CD4-positive, alpha-beta T cell (primary cell): Measurements from ENCODE around the gene RSU1. TPM values are rescaled to one million over a fixed set of nuclear protein-coding genes. Genes with fewer than 3 reads are reported as not detected.

Source experiments
- ATAC-seq: fragments of 200-7000 bp; cut with Tn5 transposase; one replicate; pipeline ENCODE4 v1.10.0; 2022; ENCODE audit warnings: mild to moderate bottlenecking; ENCODE audit not compliant: poor library complexity
- CTCF ChIA-PET: fragments of 350-600 bp; sonication (Branson Sonifier 250); formaldehyde crosslinking; loops from one replicate; lab custom pipeline; 2021; ENCODE audit warnings: antibody characterized with exemption, inconsistent platforms; lab: Charles Lee
- POLR2A ChIA-PET: fragments of 350-600 bp; sonication (Branson Sonifier 250); formaldehyde crosslinking; loops from one replicate; lab custom pipeline; 2021; ENCODE audit warnings: antibody characterized with exemption, inconsistent platforms; lab: Charles Lee
- DNase-seq, 14 experiments: peaks; one replicate each; pipeline ENCODE4 v3.0.0-alpha.2; 2013 to 2020; ENCODE audit warnings: mixed read lengths in 2 of 14
- H3K27ac ChIP-seq, 2 donors: one replicate each; pipeline versions ENCODE4 v1.5.1 to v1.7.0; 2013; ENCODE audit warnings: low read length in 2 of 2, low read depth in 1 of 2, mild to moderate bottlenecking in 1 of 2
- H3K27me3 ChIP-seq, 2 experiments: 1 replicate in 1 of 2; 2 replicates in 1 of 2; pipeline versions ENCODE4 v1.6.1 to v1.7.0; 2013; ENCODE audit warnings: low read length in 2 of 2, control low read depth in 1 of 2, mild to moderate bottlenecking in 1 of 2, moderate library complexity in 1 of 2; ENCODE audit not compliant: insufficient read depth in 2 of 2, control insufficient read depth in 1 of 2
- H3K36me3 ChIP-seq: one replicate; pipeline ENCODE4 v1.6.1; 2013; ENCODE audit warnings: low read length, control low read depth; ENCODE audit not compliant: insufficient read depth
- H3K4me1 ChIP-seq: one replicate; pipeline ENCODE4 v1.6.1; 2013; ENCODE audit warnings: low read length, control low read depth; ENCODE audit not compliant: insufficient read depth
- H3K4me3 ChIP-seq: one replicate; pipeline ENCODE4 v1.5.1; 2013; ENCODE audit warnings: mild to moderate bottlenecking, low read length, moderate library complexity
- H3K9me3 ChIP-seq, 2 experiments: 1 replicate in 1 of 2; 2 replicates in 1 of 2; pipeline versions ENCODE4 v1.6.1 to v1.7.0; 2013; ENCODE audit warnings: low read length in 2 of 2, mild to moderate bottlenecking in 2 of 2, control low read depth in 1 of 2, moderate library complexity in 1 of 2; ENCODE audit not compliant: control insufficient read depth in 1 of 2, insufficient read depth in 1 of 2
- H3K27ac Mint-ChIP-seq: one replicate; pipeline ENCODE4 v1.8.0; 2020; ENCODE audit warnings: mixed read lengths
- H3K27me3 Mint-ChIP-seq: one replicate; pipeline ENCODE4 v1.8.0; 2021; ENCODE audit warnings: mixed read lengths
- H3K36me3 Mint-ChIP-seq: one replicate; pipeline ENCODE4 v1.8.0; 2021; ENCODE audit warnings: low read depth, mixed read lengths
- H3K4me1 Mint-ChIP-seq: one replicate; pipeline ENCODE4 v1.8.0; 2021; ENCODE audit warnings: low read depth, mixed read lengths
- H3K4me3 Mint-ChIP-seq: one replicate; pipeline ENCODE4 v1.8.0; 2020; ENCODE audit warnings: mild to moderate bottlenecking, mixed read lengths
- H3K9me3 Mint-ChIP-seq: one replicate; pipeline ENCODE4 v1.8.0; 2020; ENCODE audit warnings: mixed read lengths
- intact Hi-C, 2 experiments: fragments of 100-400 bp; cut with DNase I in 1 of 2; cut with micrococcal nuclease in 1 of 2; formaldehyde crosslinking; loops; one replicate each; pipeline versions ENCODE4 v1.15.1 to v1.9.0; 2023 to 2025; cut with DNase I, micrococcal nuclease
- total RNA-seq, 174 experiments: library from RNA in 2 of 174; stranded (reverse) in 2 of 174; gene quantifications; one replicate each; pipeline ENCODE4 v1.2.3 and lab custom pipeline; 2021 to 2026
- TF ChIP-seq, protein P1 (sequence below): fragments of 200-600 bp; IDR thresholded peaks from one replicate; pipeline ENCODE4 v1.8.0; 2022; ENCODE audit warnings: antibody characterized with exemption, mild to moderate bottlenecking

The RSU1 gene
- total RNA-seq, 2 experiments from 2014 or later = 26.2 to 28.8 TPM

DNA sequence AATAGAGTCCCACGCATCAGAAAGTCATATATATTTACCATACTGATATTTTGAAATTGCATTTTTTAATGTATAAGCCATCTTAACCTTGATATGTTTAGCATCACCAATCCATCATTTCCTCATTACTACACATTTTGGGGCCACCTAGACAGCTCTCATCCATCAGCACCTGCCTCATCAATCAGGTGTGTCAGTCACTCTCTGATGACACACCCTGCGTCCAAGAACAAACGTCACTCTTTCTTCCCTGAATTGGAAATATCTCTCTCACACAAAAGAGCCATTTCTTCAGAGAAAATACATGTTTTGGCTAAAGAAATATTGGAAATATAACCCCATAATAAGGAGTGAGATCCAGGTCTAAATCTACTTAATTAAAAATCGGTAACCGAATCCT is 38.9 kb upstream of the RSU1 start:
- Mint-ChIP-seq H3K27me3 (no peaks in the 10 kb centered on the region), H3K27ac (no peak overlapping the region), H3K4me3 (no peak overlapping the region), H3K36me3 (peaks cover 6% of the 10 kb centered on the region), H3K9me3 (no peaks in the 10 kb centered on the region), H3K4me1 (no peaks in the 10 kb centered on the region)
- H3K9me3 ChIP-seq = peaks cover 0 to 2% of the 10 kb centered on the region in 2 experiments
- no peak overlapping the region for H3K27ac ChIP-seq
- H3K27me3 ChIP-seq = no peaks in the 10 kb centered on the region
- POLR2A ChIA-PET = no interaction called here
- intact Hi-C loops = loop anchor here in 1 of 2 experiments (10.0 kb wide), 1 partner anchor 89 kb away; no protein-coding TSS in a partner anchor
- no peaks in the 10 kb centered on the region for H3K4me1 ChIP-seq
- CTCF ChIA-PET = interaction anchor here (1.3 kb wide), 1 partner anchor 954 kb away, joined by 3 read pairs; no protein-coding TSS in a partner anchor
- no peaks in the 10 kb centered on the region for H3K36me3 ChIP-seq
- TF ChIP-seq, protein P1, sequence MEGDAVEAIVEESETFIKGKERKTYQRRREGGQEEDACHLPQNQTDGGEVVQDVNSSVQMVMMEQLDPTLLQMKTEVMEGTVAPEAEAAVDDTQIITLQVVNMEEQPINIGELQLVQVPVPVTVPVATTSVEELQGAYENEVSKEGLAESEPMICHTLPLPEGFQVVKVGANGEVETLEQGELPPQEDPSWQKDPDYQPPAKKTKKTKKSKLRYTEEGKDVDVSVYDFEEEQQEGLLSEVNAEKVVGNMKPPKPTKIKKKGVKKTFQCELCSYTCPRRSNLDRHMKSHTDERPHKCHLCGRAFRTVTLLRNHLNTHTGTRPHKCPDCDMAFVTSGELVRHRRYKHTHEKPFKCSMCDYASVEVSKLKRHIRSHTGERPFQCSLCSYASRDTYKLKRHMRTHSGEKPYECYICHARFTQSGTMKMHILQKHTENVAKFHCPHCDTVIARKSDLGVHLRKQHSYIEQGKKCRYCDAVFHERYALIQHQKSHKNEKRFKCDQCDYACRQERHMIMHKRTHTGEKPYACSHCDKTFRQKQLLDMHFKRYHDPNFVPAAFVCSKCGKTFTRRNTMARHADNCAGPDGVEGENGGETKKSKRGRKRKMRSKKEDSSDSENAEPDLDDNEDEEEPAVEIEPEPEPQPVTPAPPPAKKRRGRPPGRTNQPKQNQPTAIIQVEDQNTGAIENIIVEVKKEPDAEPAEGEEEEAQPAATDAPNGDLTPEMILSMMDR = no peak
- ATAC-seq (no peak), DNase-seq (no peak)
- no peak overlapping the region for H3K4me3 ChIP-seq

DNA sequence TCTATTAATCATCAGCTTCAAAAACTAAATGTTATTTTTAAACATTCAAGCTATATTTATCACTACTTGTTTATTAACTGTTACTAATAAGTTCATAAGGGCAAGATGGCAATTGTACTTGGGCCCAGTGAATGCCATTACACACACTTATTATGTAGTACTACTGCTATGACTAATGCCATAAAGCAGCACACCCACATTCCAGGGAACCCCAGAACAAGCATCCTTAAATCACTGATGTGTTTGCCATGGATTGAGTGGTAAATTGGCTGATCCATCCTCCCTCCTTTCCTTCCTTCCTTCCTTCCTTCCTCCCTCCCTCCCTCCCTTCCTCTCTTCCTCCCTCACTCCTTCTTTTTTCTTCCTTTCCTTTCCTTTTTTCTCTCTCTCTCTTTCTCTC is 37.4 kb upstream of the RSU1 start:
- H3K36me3 Mint-ChIP-seq = no peaks in the 10 kb centered on the region
- TF ChIP-seq, protein P1 = no peak
- no peaks in the 10 kb centered on the region for H3K27me3 Mint-ChIP-seq
- Histone ChIP-seq H3K9me3 (no peaks in the 10 kb centered on the region), H3K27me3 (no peaks in the 10 kb centered on the region), H3K4me3 (no peak overlapping the region), H3K36me3 (no peaks in the 10 kb centered on the region), H3K4me1 (no peaks in the 10 kb centered on the region), H3K27ac (no peak overlapping the region)
- ATAC-seq (no peak), DNase-seq (no peak)
- no peaks in the 10 kb centered on the region for H3K4me1 Mint-ChIP-seq
- no peak overlapping the region for H3K27ac Mint-ChIP-seq
- ChIA-PET CTCF (no interaction called here), POLR2A (no interaction called here)
- intact Hi-C loops = loop anchor here in 1 of 2 experiments (10.0 kb wide), 1 partner anchor 90 kb away; no protein-coding TSS in a partner anchor
- H3K9me3 Mint-ChIP-seq = no peaks in the 10 kb centered on the region
- no peak overlapping the region for H3K4me3 Mint-ChIP-seq

DNA sequence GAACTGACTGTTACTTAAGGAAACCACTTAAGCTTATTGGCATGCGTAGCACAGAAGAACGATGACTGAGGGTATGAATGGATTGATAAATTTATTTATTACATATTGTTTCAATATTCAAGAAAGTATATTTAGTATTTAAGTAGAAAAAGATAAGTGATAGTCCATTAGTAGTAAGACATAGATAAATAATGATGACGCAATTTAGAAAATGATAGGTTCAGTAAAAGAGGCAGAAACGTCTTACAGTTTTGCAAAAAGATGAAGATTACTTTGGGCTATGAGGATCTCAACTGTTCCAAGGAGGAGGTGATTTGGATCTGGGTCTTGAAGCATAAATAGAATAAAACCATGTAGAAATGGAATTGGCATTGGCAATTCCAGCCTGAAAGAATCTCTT is 36.6 kb upstream of the RSU1 start:
- no peaks in the 10 kb centered on the region for H3K4me1 Mint-ChIP-seq
- H3K27me3 ChIP-seq = no peaks in the 10 kb centered on the region
- H3K4me3 Mint-ChIP-seq = no peak overlapping the region
- H3K27ac Mint-ChIP-seq = no peak overlapping the region
- H3K27me3 Mint-ChIP-seq = no peaks in the 10 kb centered on the region
- intact Hi-C loops = loop anchor here in 1 of 2 experiments (10.0 kb wide), 1 partner anchor 91 kb away; no protein-coding TSS in a partner anchor
- ChIA-PET POLR2A (no interaction called here), CTCF (no interaction called here)
- H3K9me3 ChIP-seq = no peaks in the 10 kb centered on the region
- DNase-seq (no peak), ATAC-seq (no peak)
- H3K36me3 ChIP-seq = no peaks in the 10 kb centered on the region
- no peak overlapping the region for H3K4me3 ChIP-seq
- H3K4me1 ChIP-seq = no peaks in the 10 kb centered on the region
- TF ChIP-seq, protein P1 = no peak
- no peaks in the 10 kb centered on the region for H3K9me3 Mint-ChIP-seq
- H3K27ac ChIP-seq = no peak overlapping the region
- H3K36me3 Mint-ChIP-seq = no peaks in the 10 kb centered on the region
